Medulla oblongata (tissue), 1 donor: Measurements from ENCODE around the gene SCUBE2.
"Not testable (repeated sequence)": the region's sequence is repeated elsewhere in the genome, so short reads cannot be mapped to it uniquely, and the experiment has no call there.

ENCODE experiments used
- DNase-seq: peaks from one replicate; pipeline ENCODE4 v3.0.0-alpha.2; 2015; ENCODE audit errors: extremely low spot score

Gene SCUBE2

DNA sequence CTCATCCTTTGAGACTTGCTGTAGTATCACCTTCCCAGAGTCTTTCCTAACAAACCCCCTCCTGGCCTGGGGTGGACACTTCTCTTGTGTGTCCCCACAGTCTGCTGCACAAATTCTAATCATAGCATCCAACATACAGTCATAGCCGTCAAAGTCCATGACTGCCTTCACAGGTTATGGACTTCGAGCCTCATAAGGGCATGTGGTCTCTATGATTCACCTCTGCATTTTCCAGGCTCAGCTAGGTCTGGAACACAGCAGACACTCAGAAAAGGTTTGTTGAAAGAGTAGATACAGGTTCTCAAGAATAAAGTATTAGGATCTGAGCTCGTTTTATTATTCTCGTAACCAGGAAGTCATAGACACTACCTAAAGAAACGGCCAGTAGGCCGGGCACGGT is 13.2 kb upstream of the SCUBE2 start:
- no peak for DNase-seq

DNA sequence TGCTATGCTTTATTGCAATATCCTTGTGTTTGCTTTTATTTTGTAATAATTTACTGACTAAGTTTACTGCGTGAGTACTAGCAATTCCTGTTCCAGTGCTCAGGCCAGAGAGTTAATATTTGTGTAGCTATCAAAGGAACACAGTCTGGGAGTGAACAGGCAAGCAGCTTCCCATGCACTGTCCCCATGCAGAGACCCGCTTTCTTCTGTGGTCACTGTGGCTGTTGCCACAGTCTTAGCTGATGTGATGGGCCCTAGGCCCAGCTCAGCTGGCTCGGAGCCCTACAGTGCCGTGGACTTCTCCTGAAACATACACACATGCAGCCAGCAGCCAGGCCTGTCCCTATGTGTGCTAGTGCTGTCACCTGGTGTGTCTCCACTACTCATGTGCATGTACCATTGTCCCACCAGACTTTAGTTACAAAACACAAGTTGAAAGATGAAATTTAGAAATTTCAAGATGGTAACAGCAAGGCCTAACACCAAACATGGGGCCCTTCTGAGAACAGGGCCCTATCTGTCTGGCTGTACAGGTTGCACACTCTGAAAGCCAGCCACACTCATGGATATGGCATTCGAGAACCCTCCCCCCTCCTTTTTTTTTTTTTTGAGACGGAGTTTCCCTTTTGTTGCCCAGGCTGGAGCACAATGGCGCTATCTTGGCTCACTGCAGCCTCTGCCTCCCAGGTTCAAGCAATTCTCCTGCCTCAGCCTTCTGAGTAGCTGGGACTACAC is 12.3 kb upstream of the SCUBE2 start:
- DNase-seq, result no peak

- DNase-seq, result peak; percentile 31
Observed at GRCh38 chr11:9099617-9100016, 8.2 kb upstream of the SCUBE2 start.

- DNase-seq, result not testable (repeated sequence)
Observed at GRCh38 chr11:9098455-9098854, 7.1 kb upstream of the SCUBE2 start.

- not testable (repeated sequence) for DNase-seq
Observed at GRCh38 chr11:9097186-9097943, 6.0 kb upstream of the SCUBE2 start.

- DNase-seq, result no peak
Observed at GRCh38 chr11:9096427-9096826, 5.0 kb upstream of the SCUBE2 start.

DNA sequence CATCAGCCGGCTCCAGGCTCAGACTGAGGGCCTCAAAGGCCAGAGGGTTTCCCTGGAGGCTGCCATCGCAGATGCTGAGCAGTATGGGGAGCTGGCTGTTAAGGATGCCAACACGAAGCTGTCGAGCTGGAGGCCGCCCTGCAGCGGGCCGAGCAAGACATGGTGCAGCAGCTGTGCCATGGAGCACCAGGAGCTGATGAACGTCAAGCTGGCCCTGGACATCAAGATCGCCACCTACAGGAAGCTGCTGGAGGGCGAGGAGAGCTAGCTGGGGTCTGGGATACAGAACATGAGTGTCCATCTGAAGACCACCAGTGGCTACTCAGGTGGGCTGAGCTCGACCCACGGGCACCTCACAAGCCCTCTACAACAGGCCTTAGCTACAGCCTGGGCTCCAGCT is 4.0 kb upstream of the SCUBE2 start:
- DNase-seq, result no peak

- DNase-seq, result no peak
Observed at GRCh38 chr11:9094420-9094819, 3.0 kb upstream of the SCUBE2 start.

GRCh38 chr11:9092853-9093778 is 1.7 kb upstream of the SCUBE2 start:
- DNase-seq, result peak; percentile 7

GRCh38 chr11:9092072-9092471 is 673 bp upstream of the SCUBE2 start:
- DNase-seq, result no peak

DNA sequence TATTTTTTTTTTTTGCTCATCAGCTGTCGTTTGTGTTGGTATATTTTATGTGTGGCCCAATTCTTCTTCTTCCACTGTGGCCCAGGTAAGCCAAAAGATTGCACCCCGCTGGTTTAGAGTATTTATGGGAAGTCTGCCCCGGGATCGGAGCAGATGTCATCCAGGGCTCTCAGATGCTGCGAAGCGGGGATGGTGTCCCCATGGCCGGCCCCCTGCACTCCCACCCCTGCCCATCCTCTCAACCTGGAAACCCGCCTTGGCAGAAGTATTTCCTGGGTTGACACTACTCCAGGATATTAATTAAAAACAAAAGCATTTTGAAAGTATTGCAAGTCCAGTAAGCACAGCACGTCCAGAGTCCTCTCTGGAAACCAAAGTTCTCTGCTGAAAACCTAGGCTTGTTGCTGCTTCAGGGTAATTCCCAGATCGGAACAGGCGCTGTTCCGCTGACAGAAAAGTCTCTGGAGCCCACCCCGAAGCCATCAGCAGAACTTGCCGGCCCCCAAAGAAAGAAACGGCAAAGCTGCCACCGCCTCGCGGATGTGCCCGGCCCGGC is 833 bp downstream of the SCUBE2 start:
- DNase-seq, result no peak

DNA sequence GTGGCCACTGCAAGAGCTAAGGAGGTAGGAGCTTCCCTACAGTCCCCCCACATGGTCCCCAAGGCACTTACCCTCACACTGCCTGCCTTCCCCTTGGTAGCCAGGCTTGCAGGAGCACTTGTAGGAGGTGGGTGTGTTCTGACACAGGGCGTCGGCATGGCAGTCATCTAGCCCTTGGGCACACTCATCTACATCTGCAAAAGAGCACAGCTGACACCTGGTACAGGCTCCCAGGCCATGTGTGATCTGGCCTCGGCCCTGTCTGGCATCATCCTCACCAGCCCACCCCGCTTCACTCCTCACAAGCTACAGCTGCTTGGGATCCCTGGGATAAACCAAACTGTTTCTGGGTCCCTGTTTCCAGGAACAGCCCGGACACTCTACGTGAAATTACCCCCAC is 1.8 kb downstream of the SCUBE2 start:
- DNase-seq, result no peak

- DNase-seq, result no peak
Observed at GRCh38 chr11:9089061-9089460, 2.3 kb downstream of the SCUBE2 start.

GRCh38 chr11:9082575-9082974 is 8.8 kb downstream of the SCUBE2 start:
- no peak for DNase-seq

DNA sequence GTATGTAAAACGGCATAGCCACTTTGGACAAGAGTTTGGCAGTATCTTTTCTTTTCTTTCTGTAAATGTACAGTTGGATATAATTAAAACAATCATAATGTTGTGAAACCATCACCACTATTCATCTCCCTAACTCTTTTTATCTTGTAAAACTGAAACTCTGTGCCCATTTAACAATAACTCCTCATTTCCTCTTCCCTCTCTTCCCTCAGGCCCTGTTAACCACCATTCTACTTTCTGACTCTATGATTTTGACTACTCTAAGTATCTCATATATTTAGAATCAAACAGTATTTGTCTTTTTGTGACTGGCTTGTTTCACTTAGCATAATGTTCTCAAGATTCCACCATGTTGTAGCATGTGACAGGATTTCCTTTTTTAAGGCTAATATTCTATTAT is 10.2 kb downstream of the SCUBE2 start:
- no peak for DNase-seq

- DNase-seq, result no peak
Observed at GRCh38 chr11:9078113-9079086, 13.0 kb downstream of the SCUBE2 start.

GRCh38 chr11:9077164-9077563 is 14.2 kb downstream of the SCUBE2 start:
- no peak for DNase-seq

DNA sequence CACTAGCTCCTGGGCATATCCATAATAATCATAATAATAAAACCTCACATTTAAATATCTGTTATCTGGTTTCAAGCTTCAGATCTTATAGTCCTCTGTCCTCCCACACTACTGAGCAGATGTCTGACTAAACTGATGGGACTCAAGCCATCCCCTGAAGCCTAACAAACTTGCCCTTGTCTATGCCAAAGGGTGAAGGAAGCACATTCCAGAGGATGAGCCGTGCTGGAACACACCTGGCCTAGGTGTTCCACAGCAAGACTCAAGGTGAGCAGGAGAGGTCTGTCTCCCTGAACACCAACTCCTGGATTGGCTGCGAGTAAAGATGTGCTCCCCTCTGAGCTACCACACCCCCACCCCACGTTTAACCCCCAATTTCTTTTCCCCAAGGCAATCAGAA is 14.7 kb downstream of the SCUBE2 start:
- no peak for DNase-seq

- DNase-seq, result no peak
Observed at GRCh38 chr11:9076046-9076445, 15.4 kb downstream of the SCUBE2 start.

- peak; percentile 13 for DNase-seq
Observed at GRCh38 chr11:9075556-9075955, 15.8 kb downstream of the SCUBE2 start.
